GM12878 (cell line): ENCODE data around the gene MCUB. TPM values are rescaled to one million over a fixed set of nuclear protein-coding genes. Genes with fewer than 3 reads are reported as not detected.

ENCODE experiments used
- ATF3 ChIP-seq: IDR thresholded peaks from 2 replicates; pipeline ENCODE4 v1.6.1; 2011; ENCODE audit warnings: low read depth, mild to moderate bottlenecking, low read length, moderate library complexity, borderline replicate concordance; ENCODE audit errors: extremely low read depth
- BMI1 ChIP-seq: fragments of 450-650 bp; IDR thresholded peaks from 2 replicates; pipeline ENCODE4 v1.6.1; 2016; ENCODE audit warnings: mild to moderate bottlenecking, moderate library complexity, borderline replicate concordance
- CBX5 ChIP-seq: sonication (generic); IDR thresholded peaks from 2 replicates; pipeline ENCODE4 v1.6.1; 2016; ENCODE audit warnings: low read depth, moderate library complexity, mild to moderate bottlenecking, inconsistent platforms
- CEBPB ChIP-seq, 2 experiments: fragments of 150-350 bp in 1 of 2; IDR thresholded peaks; 2 replicates each; pipeline ENCODE4 v1.6.1; 2012 to 2014; ENCODE audit warnings: low read depth in 2 of 2, low read length in 2 of 2, borderline replicate concordance in 1 of 2, inconsistent platforms in 1 of 2
- EP300 ChIP-seq, 2 experiments: fragments of 150-350 bp in 1 of 2; IDR thresholded peaks; 2 replicates each; pipeline ENCODE4 v1.6.1; 2011 to 2012; ENCODE audit warnings: low read depth in 2 of 2, low read length in 2 of 2, borderline replicate concordance in 1 of 2, improper control_type of control experiment in 1 of 2, inconsistent platforms in 1 of 2; ENCODE audit not compliant: control insufficient read depth in 1 of 2
- HSF1 ChIP-seq: fragments of 150-350 bp; IDR thresholded peaks from 2 replicates; pipeline ENCODE4 v1.6.1; 2014; ENCODE audit warnings: mild to moderate bottlenecking, low read depth, low read length
- IKZF2 ChIP-seq, 2 experiments: fragments of 450-650 bp; IDR thresholded peaks; 2 replicates each; pipeline ENCODE4 v1.6.1; 2017; ENCODE audit warnings: mild to moderate bottlenecking in 2 of 2, moderate library complexity in 2 of 2
- IRF3 ChIP-seq: fragments of 450-650 bp; IDR thresholded peaks from 2 replicates; pipeline ENCODE4 v1.6.1; 2014; ENCODE audit warnings: mild to moderate bottlenecking
- JUND ChIP-seq: IDR thresholded peaks from 2 replicates; pipeline ENCODE4 v1.6.1; 2012; ENCODE audit warnings: low read depth, mild to moderate bottlenecking, low read length, improper control_type of control experiment, moderate library complexity
- MEF2A ChIP-seq: IDR thresholded peaks from 2 replicates; pipeline ENCODE4 v1.6.1; 2011; ENCODE audit warnings: low read depth, mild to moderate bottlenecking, low read length, moderate library complexity; ENCODE audit not compliant: insufficient read depth
- MTA3 ChIP-seq: IDR thresholded peaks from 2 replicates; pipeline ENCODE4 v1.6.1; 2012; ENCODE audit warnings: low read length, inconsistent platforms, borderline replicate concordance
- MYC ChIP-seq: IDR thresholded peaks from 2 replicates; pipeline ENCODE4 v1.6.1; 2011; ENCODE audit warnings: mild to moderate bottlenecking, low read length, moderate library complexity, inconsistent platforms; ENCODE audit not compliant: insufficient read depth, insufficient replicate concordance, insufficient read length, severe bottlenecking
- NFIC ChIP-seq: IDR thresholded peaks from 2 replicates; pipeline ENCODE4 v1.6.1; 2012; ENCODE audit warnings: low read depth, mild to moderate bottlenecking, inconsistent platforms, low read length, moderate library complexity
- NR2C1 ChIP-seq: fragments of 450-650 bp; IDR thresholded peaks from 2 replicates; pipeline ENCODE4 v1.6.1; 2017; ENCODE audit warnings: antibody characterized with exemption, mild to moderate bottlenecking, moderate library complexity
- NR2F1 ChIP-seq: fragments of 450-650 bp; conservative IDR thresholded peaks from 2 replicates; pipeline ENCODE4 v1.6.1; 2017; ENCODE audit warnings: mild to moderate bottlenecking
- POLR2A ChIP-seq: IDR thresholded peaks from 2 replicates; pipeline ENCODE4 v1.6.1; 2011; ENCODE audit warnings: low read depth, mild to moderate bottlenecking, low read length
- POLR2AphosphoS5 ChIP-seq: IDR thresholded peaks from 2 replicates; pipeline ENCODE4 v1.6.1; 2011; ENCODE audit warnings: mild to moderate bottlenecking, low read length, inconsistent platforms
- RFX5 ChIP-seq: IDR thresholded peaks from 2 replicates; pipeline ENCODE4 v1.6.1; 2011; ENCODE audit warnings: low read depth, low read length, improper control_type of control experiment
- SIX5 ChIP-seq: IDR thresholded peaks from 2 replicates; pipeline ENCODE4 v1.6.1; 2011; ENCODE audit warnings: mild to moderate bottlenecking, low read depth, low read length, moderate library complexity; ENCODE audit not compliant: severe bottlenecking
- SMAD1 ChIP-seq: fragments of 450-650 bp; IDR thresholded peaks from 2 replicates; pipeline ENCODE4 v1.6.1; 2018; ENCODE audit warnings: mild to moderate bottlenecking, low read depth; ENCODE audit not compliant: partially characterized antibody
- SUPT20H ChIP-seq: IDR thresholded peaks from 2 replicates; pipeline ENCODE4 v1.6.1; 2011; ENCODE audit warnings: low read depth, mild to moderate bottlenecking, low read length, moderate library complexity, borderline replicate concordance; ENCODE audit not compliant: control insufficient read depth
- YBX1 ChIP-seq: fragments of 450-650 bp; IDR thresholded peaks from 2 replicates; pipeline ENCODE4 v1.6.1; 2016; ENCODE audit warnings: antibody characterized with exemption
- ZNF622 ChIP-seq: fragments of 450-650 bp; IDR thresholded peaks from 2 replicates; pipeline ENCODE4 v1.6.1; 2017; ENCODE audit warnings: mild to moderate bottlenecking, inconsistent platforms
- polyA plus RNA-seq, 11 experiments: library from polyadenylated mRNA; depleted of rRNA in 4 of 11; unstranded in 6 of 11; stranded (reverse) in 5 of 11; fragments of >200 nt; fragmentation: Nextera tagmentation in 4 of 11; fragmentation: Illumina TruSeq in 1 of 11; extraction: Ambion mirVana in 4 of 11; extraction: Trizol in 1 of 11; gene quantifications; 1 replicate in 1 of 11; 2 replicates in 10 of 11; pipeline versions ENCODE4 v1.2.1 to v1.2.3, GENCODE V29; 2011 to 2016; ENCODE audit warnings: inconsistent platforms in 2 of 11, missing spikeins in 2 of 11, low read depth in 1 of 11
- total RNA-seq, 4 experiments: library from RNA; depleted of rRNA in 3 of 4; stranded (reverse); fragments of >200 nt in 3 of 4; fragmentation: Illumina TruSeq in 1 of 4; extraction: Trizol in 1 of 4; gene quantifications; 2 replicates each; pipeline versions ENCODE4 v1.2.1 to v1.2.3, GENCODE V29; 2013 to 2021
- TF ChIP-seq, protein P1 (sequence below): IDR thresholded peaks from 2 replicates; pipeline ENCODE4 v1.6.1; 2011; ENCODE audit warnings: low read depth, low read length, improper control_type of control experiment, borderline replicate concordance

Gene MCUB
- total and polyA plus RNA-seq, 10 of the 15 experiments (the other 5 are each of a cell fraction or from before 2014, with no cell fraction given): 4.7 to 63.7 (median 39.4) TPM

GRCh38 chr4:109729718-109730618, 169.9 kb downstream of the MCUB start, which contains the start of gene PLA2G12A (continued):
- TF ChIP-seq, protein P1, sequence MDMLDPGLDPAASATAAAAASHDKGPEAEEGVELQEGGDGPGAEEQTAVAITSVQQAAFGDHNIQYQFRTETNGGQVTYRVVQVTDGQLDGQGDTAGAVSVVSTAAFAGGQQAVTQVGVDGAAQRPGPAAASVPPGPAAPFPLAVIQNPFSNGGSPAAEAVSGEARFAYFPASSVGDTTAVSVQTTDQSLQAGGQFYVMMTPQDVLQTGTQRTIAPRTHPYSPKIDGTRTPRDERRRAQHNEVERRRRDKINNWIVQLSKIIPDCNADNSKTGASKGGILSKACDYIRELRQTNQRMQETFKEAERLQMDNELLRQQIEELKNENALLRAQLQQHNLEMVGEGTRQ: peak; percentile 49
- TF ChIP-seq HSF1 (no peak), CEBPB (IDR thresholded peaks at IDR 0.05; ENCODE audit: borderline replicate concordance in 1 of 2, low read depth in 2 of 2, low read length in 2 of 2) (no peak), YBX1 (no peak), SMAD1 (no peak), BMI1 (no peak), CBX5 (no peak), RFX5 (no peak), NR2F1 (peak; percentile 65; the same call in 1 of the 2 replicates), POLR2A (peak; percentile 75), SIX5 (no peak), MEF2A (no peak), EP300 (IDR thresholded peaks at IDR 0.05; ENCODE audit: borderline replicate concordance in 1 of 2, control insufficient read depth in 1 of 2, low read depth in 2 of 2, low read length in 2 of 2) (no peak), JUND (no peak), MTA3 (no peak), ZNF622 (no peak), IRF3 (no peak), NFIC (no peak), POLR2AphosphoS5 (no peak), MYC (no peak), IKZF2 (IDR thresholded peaks at IDR 0.05) (0 out of 4 replicates have a peak, but pooled peaks of 1 of the 2 experiments have one; percentile 27), NR2C1 (no peak), SUPT20H (no peak), ATF3 (peak; percentile 39; the same call in 1 of the 2 replicates)
